GM19372 (cell line): ENCODE results near the gene PIPOX.

Experiments
- ATAC-seq: cut with Tn5 transposase; IDR thresholded peaks from one replicate; pipeline ENCODE4 v1.9.1; 2021; ENCODE audit warnings: mild to moderate bottlenecking, low read depth, moderate library complexity; ENCODE audit not compliant: unreplicated experiment

Gene PIPOX

DNA sequence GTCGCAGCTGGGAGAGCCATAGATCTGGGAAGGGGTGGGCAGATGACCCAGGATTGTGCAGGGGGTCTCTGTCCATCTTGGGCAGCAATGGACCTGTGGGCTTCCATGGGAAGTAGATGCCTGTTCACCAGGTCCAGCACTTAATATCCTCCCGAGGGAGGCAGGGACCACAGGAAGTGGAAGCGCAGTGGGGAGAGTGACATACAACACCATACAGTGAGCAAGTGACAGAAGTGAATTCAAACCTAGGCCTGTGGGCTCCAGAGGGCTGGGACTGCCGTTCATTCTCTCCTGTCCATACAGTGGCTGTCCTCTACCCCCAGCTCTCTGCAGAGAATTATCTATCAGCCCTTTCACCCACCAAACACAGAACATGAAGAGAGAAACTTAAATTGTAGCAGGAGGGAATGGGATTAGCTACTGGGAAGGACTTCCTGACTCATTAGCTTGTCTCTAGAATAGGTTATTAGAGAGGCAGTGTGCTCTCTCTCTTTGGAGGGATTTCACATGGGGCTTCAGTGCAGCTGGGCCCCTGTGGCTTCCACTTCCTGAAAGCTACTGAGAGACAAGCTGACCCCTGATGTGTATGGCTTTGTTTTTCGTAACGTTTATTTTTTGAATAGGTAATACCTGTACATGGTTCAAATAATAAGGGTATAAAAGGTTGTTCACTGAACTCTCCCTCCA, 24.0 kb upstream of the PIPOX start:
- ATAC-seq: no peak

DNA sequence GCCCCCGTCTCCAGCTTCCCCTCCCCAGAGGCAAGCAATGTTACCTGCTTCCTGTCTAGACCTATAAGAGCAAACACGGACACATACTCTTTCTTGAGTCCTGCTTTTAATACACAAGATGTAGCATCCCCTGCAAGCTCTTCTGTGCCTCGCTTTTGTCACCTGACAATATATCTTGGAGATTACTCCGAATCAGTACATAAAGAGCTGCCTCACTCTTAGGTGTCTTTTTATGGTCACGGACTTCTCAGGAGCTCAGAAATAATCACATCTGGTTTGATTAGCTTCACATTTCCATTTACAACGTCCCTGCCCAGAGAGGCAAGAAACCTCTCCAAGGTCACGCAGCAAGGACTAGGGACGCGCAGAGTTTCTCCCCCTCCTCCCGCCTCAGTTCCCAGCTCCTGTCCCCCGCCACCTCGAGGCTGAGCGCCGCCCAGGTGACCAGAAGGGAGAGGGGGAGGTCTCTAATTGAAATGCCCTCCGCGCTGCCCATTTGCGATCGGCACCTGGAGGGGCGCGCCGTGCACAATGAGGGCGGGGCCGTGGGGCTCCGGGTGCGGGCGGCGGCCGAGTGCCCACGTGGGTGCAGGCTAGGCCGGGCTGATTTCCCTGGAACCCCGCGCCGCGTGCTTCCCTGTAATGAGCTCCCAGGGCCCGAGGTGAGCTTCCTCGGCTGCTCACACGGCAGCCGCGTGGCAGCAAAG, 23.3 kb upstream of the PIPOX start:
- ATAC-seq: no peak

DNA sequence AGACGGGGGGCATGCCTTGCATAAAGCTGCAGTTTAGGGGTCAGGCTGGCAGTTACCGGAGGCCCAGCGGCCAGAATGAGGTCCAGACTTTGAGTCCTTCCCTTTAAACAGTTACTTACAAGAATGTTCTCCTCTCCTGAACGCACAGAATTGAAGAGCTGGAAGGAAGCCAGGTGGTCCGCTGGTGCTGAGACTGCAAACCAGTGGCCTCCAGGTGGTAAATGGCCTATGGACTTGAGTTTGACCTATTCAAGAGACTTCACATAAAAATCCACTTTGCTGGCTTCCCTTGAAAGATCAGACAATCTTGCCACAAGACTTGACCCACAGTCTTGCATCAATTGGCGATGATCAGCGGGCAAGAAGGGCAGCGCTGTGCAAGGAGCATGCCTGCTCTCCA, 22.4 kb upstream of the PIPOX start:
- no peak for ATAC-seq

DNA sequence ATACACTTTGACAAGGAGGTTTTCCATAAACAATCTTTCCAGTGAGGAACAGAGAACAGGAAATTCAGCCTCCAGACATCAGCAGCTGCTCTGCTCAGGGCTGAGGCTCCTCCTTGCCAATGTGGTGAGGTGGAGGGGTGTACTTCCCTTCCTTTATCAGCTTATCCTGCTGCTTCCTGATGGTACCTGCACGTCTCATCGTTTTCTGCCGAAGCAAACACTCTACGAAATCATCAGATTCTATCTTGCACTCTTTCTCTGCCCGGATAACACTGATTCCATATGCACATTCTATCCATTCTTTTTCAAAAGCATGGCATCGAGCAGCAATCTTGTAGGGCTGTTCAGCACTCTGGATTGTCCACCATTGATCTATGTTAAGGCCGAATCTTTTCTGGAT, 21.7 kb upstream of the PIPOX start:
- ATAC-seq: no peak

DNA sequence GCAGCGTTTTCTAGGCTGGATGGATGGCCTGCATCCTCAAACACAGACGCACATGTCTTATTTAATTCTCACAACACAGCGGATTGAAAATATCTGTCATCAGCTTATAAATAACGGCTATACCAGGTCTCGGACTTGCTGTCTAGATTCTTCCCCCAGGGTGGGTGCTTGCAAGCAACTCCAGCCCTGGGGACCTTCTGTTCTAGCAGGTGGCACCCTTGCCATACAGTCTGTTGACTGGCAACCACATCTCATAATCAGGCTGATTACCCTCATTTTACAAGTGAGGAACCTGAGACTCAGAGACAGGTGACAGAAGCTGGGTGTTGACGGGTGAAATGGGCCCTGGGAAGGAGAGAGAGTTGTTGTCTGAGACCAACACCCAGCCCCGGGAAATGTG, 20.9 kb upstream of the PIPOX start:
- no peak for ATAC-seq

DNA sequence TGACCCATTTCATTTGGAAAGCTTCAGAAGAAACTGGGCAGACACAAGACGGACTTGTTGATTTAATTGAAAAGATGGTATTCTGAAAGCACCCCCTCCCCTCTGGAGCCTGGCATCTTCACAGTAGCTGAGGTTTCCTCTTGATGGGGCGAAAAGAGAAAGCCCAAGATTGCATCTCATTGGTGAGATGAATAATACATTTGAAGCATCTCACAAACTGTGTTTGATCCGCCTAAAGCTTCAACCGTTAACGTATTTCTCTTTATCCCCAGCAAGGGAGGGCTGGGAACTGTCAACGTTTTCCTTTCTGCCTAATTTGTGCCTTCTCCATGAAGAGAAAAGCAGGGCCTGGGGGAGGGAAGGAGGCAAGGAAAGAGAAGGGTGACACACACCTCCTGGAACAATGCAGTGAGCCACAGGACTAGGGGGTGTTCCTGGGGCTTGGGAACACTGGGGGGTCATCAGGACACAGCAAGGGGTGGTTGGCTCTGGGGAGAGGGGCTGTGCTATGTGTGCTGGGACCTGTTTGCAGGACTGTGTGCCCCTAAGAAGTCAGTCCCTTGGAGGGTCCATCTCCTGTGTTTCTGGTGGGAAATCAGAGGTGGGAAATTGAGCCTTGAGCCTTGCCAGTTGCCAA, 18.5 kb upstream of the PIPOX start:
- ATAC-seq: no peak

DNA sequence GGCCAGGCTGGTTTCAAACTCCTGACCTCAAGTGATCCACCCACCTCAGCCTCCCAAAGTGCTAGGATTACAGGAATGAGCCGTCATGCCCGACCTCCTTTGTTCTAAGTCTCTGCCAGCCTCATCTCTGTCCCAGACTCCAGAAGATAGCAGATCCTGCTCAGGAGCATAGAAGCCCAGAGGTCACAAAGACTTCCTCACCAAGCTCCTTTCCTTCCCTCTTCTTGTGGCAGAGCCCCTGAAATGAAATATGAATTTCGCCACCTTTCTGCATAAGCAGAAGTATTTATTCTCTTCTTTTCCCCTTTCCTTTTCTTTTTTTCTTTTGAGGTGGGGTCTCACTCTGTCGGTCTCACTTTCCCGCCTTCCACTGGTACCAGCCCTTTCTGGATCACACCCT, 11.5 kb upstream of the PIPOX start:
- no peak for ATAC-seq

DNA sequence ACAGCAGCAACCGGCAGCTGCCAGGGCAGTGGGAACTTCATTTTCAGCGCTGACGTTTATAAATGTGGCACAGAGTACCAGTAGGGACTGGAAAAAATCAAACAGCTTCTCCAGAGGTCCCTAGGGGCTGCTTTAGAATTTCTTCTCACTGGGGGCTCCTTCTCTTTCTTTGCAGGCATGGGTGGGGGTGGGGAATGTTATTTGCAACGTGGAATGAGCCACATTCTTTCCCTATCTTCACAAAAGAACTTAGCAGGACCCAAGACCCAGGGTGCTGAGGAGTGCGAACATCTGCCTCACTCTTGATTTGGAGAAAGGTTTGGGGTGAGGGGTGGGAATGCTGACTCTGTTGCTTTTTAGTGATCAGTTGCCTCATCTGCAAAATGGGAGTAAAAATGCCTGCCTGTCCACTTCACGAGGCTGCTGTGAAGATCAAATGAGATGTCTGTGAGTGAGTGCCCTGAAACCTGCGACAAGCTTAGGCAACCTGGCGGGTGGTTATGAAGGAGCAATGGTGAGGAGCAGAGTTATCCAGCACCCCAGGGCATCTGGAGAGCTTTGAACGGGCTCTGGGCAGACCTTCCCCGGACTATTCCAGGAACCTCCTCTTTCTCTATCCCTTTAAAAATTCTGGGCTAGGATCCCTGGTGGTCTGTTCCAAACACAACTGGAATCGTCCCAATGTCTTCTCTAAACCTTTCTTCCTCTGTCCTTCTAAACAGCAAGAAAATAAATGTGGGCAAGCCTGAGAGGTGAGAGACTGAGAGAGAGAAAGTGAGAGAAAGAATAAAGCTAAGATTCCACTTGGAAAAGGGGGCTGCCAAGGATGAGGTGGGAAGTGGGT, 10.7 kb upstream of the PIPOX start:
- ATAC-seq: no peak

DNA sequence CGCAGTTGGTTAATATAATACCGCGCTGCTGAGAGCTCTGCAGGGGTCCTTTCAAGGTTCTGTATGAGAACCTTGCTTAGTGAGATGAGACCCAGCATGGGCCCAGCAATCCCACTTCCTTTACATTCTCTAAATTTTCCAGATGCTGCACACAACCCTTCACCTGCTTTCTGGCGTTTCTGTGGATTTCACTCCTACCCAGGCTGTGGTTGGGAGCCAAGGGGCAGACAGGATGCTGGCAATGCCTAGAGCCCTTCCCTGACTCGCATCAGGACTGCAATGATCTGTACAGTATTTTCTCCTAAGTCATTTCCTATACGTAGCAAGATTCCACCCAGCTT, 10.1 kb upstream of the PIPOX start:
- no peak for ATAC-seq

DNA sequence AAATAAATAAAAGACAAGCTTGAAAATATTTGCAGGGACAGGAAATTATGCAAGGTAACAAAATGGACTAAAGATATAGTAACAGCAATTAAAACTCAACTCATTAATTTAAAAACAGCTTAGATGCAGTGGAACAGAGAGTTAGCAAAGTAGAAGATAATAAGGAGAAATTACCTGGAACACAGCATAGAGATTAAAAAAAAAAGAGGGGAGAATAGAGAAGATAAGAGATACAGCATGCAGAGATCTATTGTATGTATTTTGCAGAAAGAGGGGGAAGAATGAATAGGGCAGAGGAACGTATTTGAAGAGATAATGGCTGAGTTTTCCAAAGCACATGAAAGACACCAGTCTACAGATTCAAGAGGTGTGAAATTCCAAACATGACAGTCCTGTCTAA, 8.4 kb upstream of the PIPOX start:
- ATAC-seq: no peak

DNA sequence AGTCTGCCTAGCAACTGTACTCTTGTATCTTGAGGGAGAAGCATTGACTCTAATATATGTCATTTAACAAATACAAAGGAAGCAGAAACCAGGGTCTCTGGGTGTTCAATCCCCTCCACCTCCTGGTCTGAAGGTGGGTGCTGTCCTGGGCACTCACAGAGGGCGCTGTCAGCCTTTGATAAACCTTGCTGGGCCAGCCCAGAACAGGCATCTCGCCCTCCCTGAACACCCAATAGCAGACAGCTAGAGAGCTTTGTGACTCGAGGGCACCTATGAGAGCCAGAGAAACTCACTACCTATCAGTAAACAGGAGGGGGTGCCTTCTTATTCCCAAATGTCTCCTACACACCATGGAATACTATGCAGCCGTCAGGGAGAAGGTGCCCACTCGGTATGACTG, 6.4 kb upstream of the PIPOX start:
- no peak for ATAC-seq

DNA sequence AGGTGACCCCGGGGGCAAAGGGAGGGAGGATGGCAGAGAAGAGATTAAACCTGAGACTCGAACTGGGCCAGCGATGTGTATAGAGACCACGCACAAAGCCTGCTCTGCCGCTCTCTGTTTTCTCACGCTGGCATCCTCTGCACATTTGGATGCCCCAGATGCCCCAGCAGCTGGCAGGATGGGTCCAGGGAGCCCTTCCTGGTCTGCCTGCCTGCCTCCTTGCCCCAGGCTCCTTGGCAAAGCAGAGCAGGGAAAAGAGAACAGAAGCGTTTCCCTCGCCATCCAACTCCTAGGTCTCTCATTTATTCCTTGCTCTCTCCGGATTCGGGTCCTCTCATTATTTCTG, 5.2 kb upstream of the PIPOX start:
- ATAC-seq: no peak

DNA sequence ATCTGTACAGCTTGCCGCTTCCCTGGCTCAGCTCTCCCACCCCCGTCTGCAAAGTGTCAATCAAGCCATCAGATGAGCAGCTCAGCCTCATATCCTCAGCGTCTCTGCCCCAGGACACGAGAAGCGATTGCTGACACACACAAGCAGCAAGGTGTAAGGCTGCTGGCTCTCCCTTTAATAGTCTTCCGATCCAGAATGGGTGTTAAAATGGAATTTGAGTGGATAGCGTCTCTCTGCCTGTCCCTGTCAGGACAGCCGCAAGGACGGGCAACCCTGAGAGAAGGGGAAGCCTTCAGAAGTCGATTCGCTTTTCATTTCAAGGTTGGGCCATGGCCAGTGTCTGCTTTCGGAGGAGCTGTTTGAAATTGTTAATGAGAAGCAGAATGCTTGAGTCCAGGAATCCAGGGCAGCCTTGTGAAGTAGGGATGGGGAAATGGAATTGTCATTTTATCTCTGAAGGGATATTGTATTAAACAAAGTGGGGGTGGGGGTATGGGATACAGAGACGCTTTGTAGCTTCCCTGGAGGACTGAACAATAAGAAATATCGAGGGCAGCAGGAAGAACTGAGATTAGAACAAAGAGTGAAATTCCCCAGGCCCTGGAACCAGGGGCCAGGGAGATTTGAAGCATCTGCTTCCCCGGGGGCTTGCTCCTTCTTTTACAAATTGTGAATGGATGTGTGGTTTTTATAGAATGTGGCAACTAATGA, 4.7 kb upstream of the PIPOX start:
- no peak for ATAC-seq

DNA sequence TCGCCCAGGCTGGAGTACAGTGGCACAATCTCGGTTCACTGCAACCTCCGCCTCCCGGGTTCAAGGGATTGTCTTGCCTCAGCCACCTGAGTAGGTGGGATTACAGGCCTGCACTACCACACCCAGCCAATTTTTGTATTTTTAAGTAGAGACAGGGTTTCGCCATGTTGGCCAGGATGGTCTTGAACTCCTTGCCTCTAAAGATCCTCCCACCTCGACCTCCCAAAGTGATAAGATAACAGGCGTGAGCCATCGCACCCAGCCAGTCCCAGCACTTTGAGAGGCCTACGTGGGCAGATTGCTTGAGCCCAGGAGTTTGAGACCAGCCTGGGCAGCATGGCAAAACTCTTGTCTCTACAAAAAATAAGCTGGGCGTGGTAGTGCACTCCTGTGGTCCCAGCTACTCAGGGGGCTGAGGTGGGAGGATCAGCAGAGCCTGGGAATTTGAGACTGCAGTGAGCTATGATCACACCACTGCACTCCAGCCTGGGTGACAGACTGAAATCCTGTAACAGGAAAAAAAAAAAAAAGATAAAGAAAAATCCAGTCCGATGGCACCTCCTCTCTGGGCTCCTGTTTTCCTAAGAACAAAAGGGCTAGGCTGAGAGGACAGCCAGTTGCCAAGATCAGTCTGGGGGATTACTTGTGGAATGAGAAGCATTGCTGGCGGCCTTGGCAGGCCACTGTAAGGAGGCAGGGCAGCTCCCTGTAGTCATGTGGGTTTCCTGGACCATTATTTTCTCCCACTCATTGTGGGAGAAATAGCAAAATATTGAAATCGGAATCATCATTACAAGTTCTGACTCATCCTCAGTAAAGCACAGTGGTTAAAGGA, 3.0 kb upstream of the PIPOX start:
- no peak for ATAC-seq

DNA sequence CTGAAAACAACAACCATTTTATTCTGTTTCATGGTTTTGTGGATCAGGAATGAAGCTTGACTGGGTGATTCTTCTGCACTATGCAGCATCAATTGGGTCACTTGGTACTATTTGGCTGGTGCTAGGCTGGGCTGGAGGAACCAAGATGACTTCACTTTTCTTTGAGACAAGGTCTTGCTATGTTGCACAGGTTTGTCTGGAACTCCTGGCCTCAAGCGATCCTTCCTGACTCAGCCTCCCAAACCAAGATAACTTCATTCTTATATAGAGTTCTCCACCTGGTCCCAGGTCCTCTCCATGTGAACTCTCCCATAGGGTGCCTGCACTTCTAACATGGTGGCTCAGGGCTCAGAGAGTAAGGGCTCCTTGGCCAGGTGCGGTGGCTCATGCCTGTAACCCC, 1.9 kb upstream of the PIPOX start:
- no peak for ATAC-seq

DNA sequence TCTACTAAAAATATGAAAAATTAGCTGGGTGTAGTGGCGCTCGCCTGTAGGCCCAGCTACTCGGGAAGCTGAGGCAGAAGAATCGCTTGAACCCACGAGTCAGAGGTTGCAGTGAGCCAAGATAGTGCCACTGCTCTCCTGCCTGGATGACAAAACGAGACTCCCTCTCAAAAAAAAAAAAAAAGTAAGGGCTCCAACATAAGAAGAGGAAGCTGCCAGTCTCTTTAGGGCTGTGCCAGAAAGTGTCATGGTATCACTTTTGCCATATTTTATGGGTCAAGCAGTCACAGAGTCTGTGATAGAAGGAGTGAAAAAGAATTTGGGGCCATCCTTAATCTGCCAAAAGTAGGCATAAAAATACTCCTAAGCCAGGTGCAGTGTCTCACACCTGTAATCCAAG, 1.4 kb upstream of the PIPOX start:
- no peak for ATAC-seq

DNA sequence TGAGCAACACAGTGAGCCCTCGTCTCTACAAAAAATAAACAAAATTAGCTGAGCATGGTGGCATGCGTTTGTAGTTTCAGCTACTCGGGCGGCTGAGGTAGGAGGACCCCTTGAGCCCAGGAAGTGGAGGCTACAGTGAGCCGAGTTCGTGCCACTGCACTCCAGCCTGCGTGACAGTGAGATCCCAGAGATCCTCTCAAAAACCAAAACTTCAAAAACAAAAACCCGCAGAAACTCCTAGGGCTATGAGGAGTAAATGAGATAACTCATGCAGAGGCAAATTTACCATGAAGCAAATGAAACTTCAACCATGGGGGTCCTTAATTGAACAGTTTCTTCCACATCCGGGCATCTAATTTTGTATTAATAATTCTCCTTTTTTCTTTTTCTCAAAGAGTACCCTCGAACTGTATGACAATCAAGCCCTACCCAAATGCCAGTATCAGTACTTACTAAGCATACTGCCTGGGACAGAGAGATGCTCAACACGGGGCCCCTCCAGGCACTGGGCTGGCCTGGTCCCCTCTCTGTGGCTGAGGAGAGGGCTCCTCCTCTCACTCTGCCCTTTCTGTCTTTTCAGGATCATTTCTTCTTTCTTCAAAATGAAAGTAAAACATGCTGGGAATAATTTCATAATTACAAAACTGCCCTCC, 789 bp upstream of the PIPOX start:
- no peak for ATAC-seq

DNA sequence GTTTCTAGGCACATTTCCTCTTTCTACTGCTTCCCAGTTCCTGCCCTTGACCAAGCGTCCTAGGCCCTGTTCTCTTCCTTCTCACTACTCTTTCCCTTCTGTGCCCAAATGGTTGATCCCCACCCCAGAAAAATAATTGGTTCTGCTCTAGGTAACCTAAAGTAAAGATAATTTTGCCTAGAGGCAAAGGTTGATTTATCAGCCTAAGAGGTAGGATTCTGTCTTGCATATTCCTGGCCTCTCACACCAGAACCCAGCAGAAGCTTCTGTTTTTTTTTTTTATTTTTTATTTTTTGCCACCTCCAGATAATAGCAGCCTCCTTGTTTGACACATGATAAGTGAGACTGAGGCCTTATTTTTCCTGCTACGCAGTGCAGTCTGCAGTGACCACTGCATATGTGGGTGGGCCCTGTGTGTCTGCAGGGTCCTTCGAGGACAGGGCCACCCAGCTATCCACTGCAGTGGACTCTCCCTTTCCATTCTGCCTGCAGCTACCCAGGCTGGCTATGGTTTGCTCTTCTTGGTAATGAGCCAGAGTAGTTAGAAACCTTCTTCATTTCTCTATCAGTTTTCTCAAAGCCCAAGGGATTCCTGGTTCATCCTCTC, 701 bp downstream of the PIPOX start:
- ATAC-seq: no peak

DNA sequence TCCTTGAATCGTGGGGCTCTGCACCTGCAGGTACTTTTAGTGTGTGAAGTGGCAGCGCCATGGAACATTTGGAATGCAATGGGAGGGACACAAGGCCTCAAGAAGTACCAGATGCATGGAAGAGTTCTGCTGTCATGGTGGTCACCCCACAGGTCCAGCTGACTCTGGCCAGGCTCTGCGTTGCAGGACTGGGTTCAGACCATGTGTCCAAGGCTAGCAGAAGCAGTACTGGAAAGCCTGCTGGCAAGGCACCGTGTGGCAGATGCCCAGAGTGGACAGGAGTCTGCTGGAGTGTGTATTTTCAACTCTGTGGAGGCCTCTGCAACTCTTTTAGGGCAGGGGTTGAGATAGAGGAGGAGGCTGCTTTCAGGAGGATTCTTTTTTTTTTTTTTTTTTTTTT, 2.1 kb downstream of the PIPOX start:
- ATAC-seq: no peak
